Measurements from ENCODE around the gene KIN. TPM values are rescaled to one million over a fixed set of nuclear protein-coding genes. Genes with fewer than 3 reads are reported as not detected.

Gene KIN
- total RNA-seq, 1 experiment from 2014 or later, result 8.4 TPM

DNA sequence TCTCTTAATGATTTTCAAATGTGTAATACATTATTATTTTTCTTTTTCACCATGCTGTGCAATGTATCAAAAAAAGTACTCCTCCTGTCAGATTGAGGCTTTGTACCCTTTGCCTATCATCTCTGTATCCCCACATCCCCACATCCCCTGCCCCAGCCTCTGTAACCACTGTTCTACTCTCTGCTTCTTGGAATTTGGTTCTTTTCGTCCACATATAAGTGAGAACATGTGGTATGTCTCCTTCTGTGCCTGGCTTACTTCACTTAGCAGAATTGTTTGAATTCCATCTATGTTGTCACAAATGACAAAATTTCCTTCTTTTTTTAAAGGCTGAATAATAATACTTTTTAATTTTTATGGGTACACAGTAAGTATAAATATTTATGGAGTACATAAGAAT lies 44.3 kb upstream of the KIN start:
- no peaks in the 10 kb centered on the region for H3K27me3 ChIP-seq (ENCODE audit: control insufficient read depth, insufficient read depth, low read length)
- DNase-seq (ENCODE audit: low read depth, low spot score) (no peak), ATAC-seq (no peak)
- ChIA-PET POLR2A (no interaction called here), CTCF (no interaction called here)
- BruUV-seq (replicated peaks), result no TSS peak
- H3K36me3 ChIP-seq (ENCODE audit: control insufficient read depth, insufficient read depth, low read length), result no peaks in the 10 kb centered on the region
- no peak overlapping the region for H3K27ac ChIP-seq (ENCODE audit: low read length)
- in situ Hi-C loops (cut with HindIII; ENCODE audit: low pct_unique_long_range_greater_than_20kb, low sequenced_read_pairs), result no loop called here
- H3K9me3 ChIP-seq (ENCODE audit: control insufficient read depth, insufficient read depth, low read depth, low read length), result no peaks in the 10 kb centered on the region
- intact Hi-C loops (cut with micrococcal nuclease; ENCODE audit: unreplicated experiment), result no loop called here
- H3K4me3 ChIP-seq (ENCODE audit: low read depth in 2 of 2, low read length in 2 of 2), result no peak overlapping the region
- no peaks in the 10 kb centered on the region for H3K4me1 ChIP-seq (ENCODE audit: control insufficient read depth, insufficient read depth, low read length)
- TF ChIP-seq, protein P1, sequence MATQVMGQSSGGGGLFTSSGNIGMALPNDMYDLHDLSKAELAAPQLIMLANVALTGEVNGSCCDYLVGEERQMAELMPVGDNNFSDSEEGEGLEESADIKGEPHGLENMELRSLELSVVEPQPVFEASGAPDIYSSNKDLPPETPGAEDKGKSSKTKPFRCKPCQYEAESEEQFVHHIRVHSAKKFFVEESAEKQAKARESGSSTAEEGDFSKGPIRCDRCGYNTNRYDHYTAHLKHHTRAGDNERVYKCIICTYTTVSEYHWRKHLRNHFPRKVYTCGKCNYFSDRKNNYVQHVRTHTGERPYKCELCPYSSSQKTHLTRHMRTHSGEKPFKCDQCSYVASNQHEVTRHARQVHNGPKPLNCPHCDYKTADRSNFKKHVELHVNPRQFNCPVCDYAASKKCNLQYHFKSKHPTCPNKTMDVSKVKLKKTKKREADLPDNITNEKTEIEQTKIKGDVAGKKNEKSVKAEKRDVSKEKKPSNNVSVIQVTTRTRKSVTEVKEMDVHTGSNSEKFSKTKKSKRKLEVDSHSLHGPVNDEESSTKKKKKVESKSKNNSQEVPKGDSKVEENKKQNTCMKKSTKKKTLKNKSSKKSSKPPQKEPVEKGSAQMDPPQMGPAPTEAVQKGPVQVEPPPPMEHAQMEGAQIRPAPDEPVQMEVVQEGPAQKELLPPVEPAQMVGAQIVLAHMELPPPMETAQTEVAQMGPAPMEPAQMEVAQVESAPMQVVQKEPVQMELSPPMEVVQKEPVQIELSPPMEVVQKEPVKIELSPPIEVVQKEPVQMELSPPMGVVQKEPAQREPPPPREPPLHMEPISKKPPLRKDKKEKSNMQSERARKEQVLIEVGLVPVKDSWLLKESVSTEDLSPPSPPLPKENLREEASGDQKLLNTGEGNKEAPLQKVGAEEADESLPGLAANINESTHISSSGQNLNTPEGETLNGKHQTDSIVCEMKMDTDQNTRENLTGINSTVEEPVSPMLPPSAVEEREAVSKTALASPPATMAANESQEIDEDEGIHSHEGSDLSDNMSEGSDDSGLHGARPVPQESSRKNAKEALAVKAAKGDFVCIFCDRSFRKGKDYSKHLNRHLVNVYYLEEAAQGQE (IDR thresholded peaks at IDR 0.05; ENCODE audit: insufficient read depth in 1 of 2, low read depth in 2 of 2, low read length in 1 of 2), result no peak
- TF ChIP-seq POLR2AphosphoS5 (IDR thresholded peaks at IDR 0.05; ENCODE audit: low read depth, low read length), result no peak
- TF ChIP-seq SIN3A (IDR thresholded peaks at IDR 0.05; ENCODE audit: borderline replicate concordance, insufficient read depth, low read depth, low read length), result no peak
- no peak for TF ChIP-seq TCF7L2 (IDR thresholded peaks at IDR 0.05; ENCODE audit: low read depth, low read length)
- TF ChIP-seq, protein P2, sequence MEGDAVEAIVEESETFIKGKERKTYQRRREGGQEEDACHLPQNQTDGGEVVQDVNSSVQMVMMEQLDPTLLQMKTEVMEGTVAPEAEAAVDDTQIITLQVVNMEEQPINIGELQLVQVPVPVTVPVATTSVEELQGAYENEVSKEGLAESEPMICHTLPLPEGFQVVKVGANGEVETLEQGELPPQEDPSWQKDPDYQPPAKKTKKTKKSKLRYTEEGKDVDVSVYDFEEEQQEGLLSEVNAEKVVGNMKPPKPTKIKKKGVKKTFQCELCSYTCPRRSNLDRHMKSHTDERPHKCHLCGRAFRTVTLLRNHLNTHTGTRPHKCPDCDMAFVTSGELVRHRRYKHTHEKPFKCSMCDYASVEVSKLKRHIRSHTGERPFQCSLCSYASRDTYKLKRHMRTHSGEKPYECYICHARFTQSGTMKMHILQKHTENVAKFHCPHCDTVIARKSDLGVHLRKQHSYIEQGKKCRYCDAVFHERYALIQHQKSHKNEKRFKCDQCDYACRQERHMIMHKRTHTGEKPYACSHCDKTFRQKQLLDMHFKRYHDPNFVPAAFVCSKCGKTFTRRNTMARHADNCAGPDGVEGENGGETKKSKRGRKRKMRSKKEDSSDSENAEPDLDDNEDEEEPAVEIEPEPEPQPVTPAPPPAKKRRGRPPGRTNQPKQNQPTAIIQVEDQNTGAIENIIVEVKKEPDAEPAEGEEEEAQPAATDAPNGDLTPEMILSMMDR (IDR thresholded peaks at IDR 0.05), result no peak

DNA sequence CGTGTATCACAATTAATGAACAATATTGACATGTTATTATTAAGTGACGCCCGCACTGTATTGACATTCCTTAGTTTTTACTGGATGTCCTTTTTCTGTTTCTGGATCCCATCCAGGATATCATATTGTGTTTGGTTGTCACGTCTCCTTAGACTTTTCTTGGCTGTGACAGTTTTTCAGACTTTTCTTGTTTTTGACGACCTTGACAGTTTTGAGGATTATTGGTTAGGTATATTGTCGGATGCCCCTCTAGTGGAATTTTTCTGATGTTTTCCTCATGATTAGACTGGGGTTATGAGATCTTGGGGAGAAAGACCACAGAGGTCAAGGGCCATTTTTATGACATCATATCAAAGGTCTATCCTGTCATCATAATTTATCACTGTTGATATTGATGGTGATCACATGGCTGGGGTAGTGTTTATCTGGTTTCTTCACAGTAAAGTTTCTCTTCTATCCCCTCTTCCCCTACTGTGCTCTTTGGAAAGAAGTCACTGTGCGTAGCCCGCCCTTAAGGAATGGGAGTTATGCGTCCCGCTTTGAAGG lies 41.6 kb upstream of the KIN start:
- Histone ChIP-seq H3K4me1 (ENCODE audit: control insufficient read depth, insufficient read depth, low read length) (no peaks in the 10 kb centered on the region), H3K9me3 (ENCODE audit: control insufficient read depth, insufficient read depth, low read depth, low read length) (no peaks in the 10 kb centered on the region), H3K27me3 (ENCODE audit: control insufficient read depth, insufficient read depth, low read length) (no peaks in the 10 kb centered on the region), H3K4me3 (ENCODE audit: low read depth in 2 of 2, low read length in 2 of 2) (no peak overlapping the region), H3K36me3 (ENCODE audit: control insufficient read depth, insufficient read depth, low read length) (no peaks in the 10 kb centered on the region; the same call in none of the 2 replicates), H3K27ac (ENCODE audit: low read length) (no peak overlapping the region)
- ChIA-PET CTCF (no interaction called here), POLR2A (no interaction called here)
- ATAC-seq (no peak), DNase-seq (ENCODE audit: low read depth, low spot score) (no peak)
- TF ChIP-seq, protein P1 (IDR thresholded peaks at IDR 0.05; ENCODE audit: insufficient read depth in 1 of 2, low read depth in 2 of 2, low read length in 1 of 2), result no peak
- TF ChIP-seq POLR2AphosphoS5 (IDR thresholded peaks at IDR 0.05; ENCODE audit: low read depth, low read length) (no peak), SIN3A (IDR thresholded peaks at IDR 0.05; ENCODE audit: borderline replicate concordance, insufficient read depth, low read depth, low read length) (no peak)
- TF ChIP-seq, protein P2 (IDR thresholded peaks at IDR 0.05), result no peak
- BruUV-seq (replicated peaks), result no TSS peak
- intact Hi-C loops (cut with micrococcal nuclease; ENCODE audit: unreplicated experiment), result no loop called here
- in situ Hi-C loops (cut with HindIII; ENCODE audit: low pct_unique_long_range_greater_than_20kb, low sequenced_read_pairs), result no loop called here

Measured in Panc1 (cell line).